Karpas-422 (cell line): ENCODE measurements around the gene AMD1. TPM values are rescaled to one million over a fixed set of nuclear protein-coding genes. Genes with fewer than 3 reads are reported as not detected.

Experiments
- DNase-seq: peaks from one replicate; pipeline ENCODE4 v3.0.0-alpha.2; 2015
- H2AFZ ChIP-seq: fragments of 200-600 bp; sonication (generic); 2 replicates; pipeline ENCODE4 v1.6.1; 2014; ENCODE audit warnings: antibody characterized with exemption, low read length, mixed read lengths
- H3K27ac ChIP-seq: fragments of 200-600 bp; sonication (generic); 2 replicates; pipeline ENCODE4 v1.5.1; 2014; ENCODE audit warnings: mild to moderate bottlenecking, low read length, moderate library complexity
- H3K27me3 ChIP-seq: fragments of 200-600 bp; sonication (generic); 2 replicates; pipeline ENCODE4 v1.6.1; 2014; ENCODE audit warnings: low read length, mixed read lengths
- H3K36me3 ChIP-seq: fragments of 200-600 bp; sonication (generic); 2 replicates; pipeline ENCODE4 v1.6.1; 2014; ENCODE audit warnings: low read length, mixed read lengths; ENCODE audit not compliant: insufficient read depth
- H3K4me1 ChIP-seq: fragments of 200-600 bp; sonication (generic); 2 replicates; pipeline ENCODE4 v1.6.1; 2014; ENCODE audit warnings: mild to moderate bottlenecking, low read length, mixed read lengths
- H3K4me2 ChIP-seq: fragments of 200-600 bp; sonication (generic); 2 replicates; pipeline ENCODE4 v1.6.1; 2014; ENCODE audit warnings: low read length, low read depth, mild to moderate bottlenecking; ENCODE audit not compliant: poor library complexity, severe bottlenecking
- H3K4me3 ChIP-seq: fragments of 200-600 bp; sonication (generic); 2 replicates; pipeline ENCODE4 v1.5.1; 2014; ENCODE audit warnings: mild to moderate bottlenecking, antibody characterized with exemption, low read length, mixed read lengths
- H3K79me2 ChIP-seq: fragments of 200-600 bp; sonication (generic); 2 replicates; pipeline ENCODE4 v1.6.1; 2014; ENCODE audit warnings: mild to moderate bottlenecking, low read length, mixed read lengths
- H3K9ac ChIP-seq: fragments of 200-600 bp; sonication (generic); 2 replicates; pipeline ENCODE4 v1.6.0; 2014; ENCODE audit warnings: low read length
- H3K9me2 ChIP-seq: fragments of 200-600 bp; sonication (generic), shearing (Covaris generic); replicated peaks from 2 replicates; pipeline ENCODE4 v1.6.0; 2014; ENCODE audit warnings: mild to moderate bottlenecking, low read length, moderate library complexity; ENCODE audit not compliant: insufficient read depth
- H3K9me3 ChIP-seq: fragments of 300-700, 200-600 bp; sonication (generic); 2 replicates; pipeline ENCODE4 v1.6.1; 2014; ENCODE audit warnings: low read length, mixed read lengths
- H4K20me1 ChIP-seq: fragments of 200-600 bp; sonication (generic); 2 replicates; pipeline ENCODE4 v1.6.1; 2014; ENCODE audit warnings: mild to moderate bottlenecking, antibody characterized with exemption, low read length, low read depth; ENCODE audit not compliant: insufficient read depth
- total RNA-seq: library from RNA; depleted of rRNA; stranded (reverse); fragments of >200 nt; shearing (Covaris generic); gene quantifications from 2 replicates; pipeline ENCODE4 v1.2.3, GENCODE V29; 2014; ENCODE audit warnings: low replicate concordance

AMD1 gene
- total RNA-seq, 1 experiment from 2014 or later = 87.4 TPM

GRCh38 chr6:110852773-110853172 lies 21.8 kb upstream of the AMD1 start:
- no peaks in the 10 kb centered on the region for H3K79me2 ChIP-seq
- no peak for DNase-seq
- H3K9me2 ChIP-seq = no peaks in the 10 kb centered on the region
- H3K4me1 ChIP-seq = no peaks in the 10 kb centered on the region
- H4K20me1 ChIP-seq = no peaks in the 10 kb centered on the region
- H3K9ac ChIP-seq = no peak overlapping the region
- H3K27me3 ChIP-seq = no peaks in the 10 kb centered on the region
- no peak overlapping the region for H3K27ac ChIP-seq
- no peak overlapping the region for H3K4me3 ChIP-seq
- H2AFZ ChIP-seq = no peak overlapping the region
- H3K9me3 ChIP-seq = no peaks in the 10 kb centered on the region
- no peak overlapping the region for H3K4me2 ChIP-seq
- no peaks in the 10 kb centered on the region for H3K36me3 ChIP-seq

- no peak overlapping the region for H3K9ac ChIP-seq
- no peaks in the 10 kb centered on the region for H3K27me3 ChIP-seq
- no peaks in the 10 kb centered on the region for H3K9me2 ChIP-seq
- no peak overlapping the region for H3K27ac ChIP-seq
- no peak for DNase-seq
- no peak overlapping the region for H3K4me3 ChIP-seq
- no peaks in the 10 kb centered on the region for H4K20me1 ChIP-seq
- no peaks in the 10 kb centered on the region for H3K36me3 ChIP-seq
- no peak overlapping the region for H2AFZ ChIP-seq
- no peaks in the 10 kb centered on the region for H3K79me2 ChIP-seq
- no peaks in the 10 kb centered on the region for H3K9me3 ChIP-seq
- no peaks in the 10 kb centered on the region for H3K4me1 ChIP-seq
- H3K4me2 ChIP-seq = no peak overlapping the region
Observed at GRCh38 chr6:110853754-110854477, 20.7 kb upstream of the AMD1 start.

- Histone ChIP-seq H2AFZ (no peak overlapping the region), H3K9ac (no peak overlapping the region), H3K4me2 (no peak overlapping the region), H4K20me1 (no peaks in the 10 kb centered on the region), H3K36me3 (no peaks in the 10 kb centered on the region), H3K79me2 (no peaks in the 10 kb centered on the region), H3K4me3 (no peak overlapping the region), H3K27me3 (no peaks in the 10 kb centered on the region), H3K9me3 (no peaks in the 10 kb centered on the region), H3K9me2 (no peaks in the 10 kb centered on the region), H3K4me1 (no peaks in the 10 kb centered on the region), H3K27ac (no peak overlapping the region)
- no peak for DNase-seq
Observed at GRCh38 chr6:110856296-110856695, 18.3 kb upstream of the AMD1 start.

GRCh38 chr6:110858016-110858415 lies 16.6 kb upstream of the AMD1 start:
- Histone ChIP-seq H3K4me2 (no peak overlapping the region), H2AFZ (no peak overlapping the region), H4K20me1 (no peaks in the 10 kb centered on the region), H3K79me2 (no peaks in the 10 kb centered on the region), H3K9ac (no peak overlapping the region), H3K9me3 (no peaks in the 10 kb centered on the region), H3K27me3 (no peaks in the 10 kb centered on the region), H3K4me1 (no peaks in the 10 kb centered on the region), H3K27ac (no peak overlapping the region), H3K36me3 (no peaks in the 10 kb centered on the region), H3K4me3 (no peak overlapping the region), H3K9me2 (no peaks in the 10 kb centered on the region)
- DNase-seq = no peak

GRCh38 chr6:110858562-110859214 lies 15.9 kb upstream of the AMD1 start:
- Histone ChIP-seq H3K9me2 (no peaks in the 10 kb centered on the region), H3K4me1 (no peaks in the 10 kb centered on the region), H3K4me2 (no peak overlapping the region), H3K4me3 (no peak overlapping the region), H3K27ac (no peak overlapping the region), H3K79me2 (no peaks in the 10 kb centered on the region), H3K36me3 (no peaks in the 10 kb centered on the region), H3K27me3 (no peaks in the 10 kb centered on the region), H3K9ac (no peak overlapping the region), H2AFZ (no peak overlapping the region), H3K9me3 (no peaks in the 10 kb centered on the region), H4K20me1 (no peaks in the 10 kb centered on the region)
- DNase-seq = no peak

- Histone ChIP-seq H2AFZ (no peak overlapping the region), H3K9me3 (no peaks in the 10 kb centered on the region), H3K4me3 (no peak overlapping the region), H3K79me2 (no peaks in the 10 kb centered on the region), H3K9ac (no peak overlapping the region), H3K9me2 (no peaks in the 10 kb centered on the region), H3K36me3 (no peaks in the 10 kb centered on the region), H3K27ac (no peak overlapping the region), H3K4me1 (no peaks in the 10 kb centered on the region), H3K4me2 (no peak overlapping the region), H3K27me3 (no peaks in the 10 kb centered on the region), H4K20me1 (no peaks in the 10 kb centered on the region)
- no peak for DNase-seq
Observed at GRCh38 chr6:110859335-110859792, 15.2 kb upstream of the AMD1 start.

- Histone ChIP-seq H3K4me1 (no peaks in the 10 kb centered on the region), H3K79me2 (no peaks in the 10 kb centered on the region), H4K20me1 (no peaks in the 10 kb centered on the region), H3K27ac (no peak overlapping the region), H3K9me2 (no peaks in the 10 kb centered on the region), H3K36me3 (no peaks in the 10 kb centered on the region), H2AFZ (no peak overlapping the region), H3K9ac (no peak overlapping the region), H3K4me3 (no peak overlapping the region), H3K9me3 (no peaks in the 10 kb centered on the region), H3K4me2 (no peak overlapping the region), H3K27me3 (no peaks in the 10 kb centered on the region)
- DNase-seq = no peak
Observed at GRCh38 chr6:110864824-110865223, 9.8 kb upstream of the AMD1 start.

GRCh38 chr6:110874880-110875547 lies 429 bp downstream of the AMD1 start:
- Histone ChIP-seq H2AFZ (no peak overlapping the region), H3K27ac (peak overlapping the region; percentile 60), H3K79me2 (peaks cover 55% of the 10 kb centered on the region), H4K20me1 (peaks cover 47% of the 10 kb centered on the region), H3K4me3 (peak overlapping the region; percentile 90), H3K4me2 (peak overlapping the region; percentile 83), H3K4me1 (peaks cover 47% of the 10 kb centered on the region), H3K9ac (peak overlapping the region; percentile 94), H3K9me3 (no peaks in the 10 kb centered on the region), H3K27me3 (no peaks in the 10 kb centered on the region), H3K9me2 (no peaks in the 10 kb centered on the region), H3K36me3 (no peaks in the 10 kb centered on the region)
- peak; percentile 77 for DNase-seq
